ENCODE data around the gene SERPINA3. TPM values are rescaled to one million over a fixed set of nuclear protein-coding genes. Genes with fewer than 3 reads are reported as not detected.

The SERPINA3 gene
- total and polyA plus RNA-seq, 4 donors = 4.9 to 446 (median 254) TPM

GRCh38 chr14:94598816-94599655 lies 13.2 kb upstream of the SERPINA3 start:
- H3K9ac ChIP-seq (ENCODE audit: insufficient read depth in 1 of 2, low read length in 2 of 2) = no peak overlapping the region
- WGBS, 2 donors = 55 to 71% methylated on average over 11 of the region's 11 CpGs
- peaks cover 0 to 36% (median 11%) of the 10 kb centered on the region in 5 donors for H3K4me1 ChIP-seq (ENCODE audit: control insufficient read depth in 5 of 5, insufficient read depth in 5 of 5, low read length in 5 of 5)
- TF ChIP-seq, protein P1, sequence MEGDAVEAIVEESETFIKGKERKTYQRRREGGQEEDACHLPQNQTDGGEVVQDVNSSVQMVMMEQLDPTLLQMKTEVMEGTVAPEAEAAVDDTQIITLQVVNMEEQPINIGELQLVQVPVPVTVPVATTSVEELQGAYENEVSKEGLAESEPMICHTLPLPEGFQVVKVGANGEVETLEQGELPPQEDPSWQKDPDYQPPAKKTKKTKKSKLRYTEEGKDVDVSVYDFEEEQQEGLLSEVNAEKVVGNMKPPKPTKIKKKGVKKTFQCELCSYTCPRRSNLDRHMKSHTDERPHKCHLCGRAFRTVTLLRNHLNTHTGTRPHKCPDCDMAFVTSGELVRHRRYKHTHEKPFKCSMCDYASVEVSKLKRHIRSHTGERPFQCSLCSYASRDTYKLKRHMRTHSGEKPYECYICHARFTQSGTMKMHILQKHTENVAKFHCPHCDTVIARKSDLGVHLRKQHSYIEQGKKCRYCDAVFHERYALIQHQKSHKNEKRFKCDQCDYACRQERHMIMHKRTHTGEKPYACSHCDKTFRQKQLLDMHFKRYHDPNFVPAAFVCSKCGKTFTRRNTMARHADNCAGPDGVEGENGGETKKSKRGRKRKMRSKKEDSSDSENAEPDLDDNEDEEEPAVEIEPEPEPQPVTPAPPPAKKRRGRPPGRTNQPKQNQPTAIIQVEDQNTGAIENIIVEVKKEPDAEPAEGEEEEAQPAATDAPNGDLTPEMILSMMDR (IDR thresholded peaks at IDR 0.05; ENCODE audit: control extremely low read depth, extremely low read depth) = no peak
- H3K9me3 ChIP-seq (ENCODE audit: control insufficient read depth in 4 of 4, insufficient read depth in 3 of 4, low read length in 3 of 4) = no peaks in the 10 kb centered on the region
- no peak overlapping the region for H3K4me3 ChIP-seq
- ATAC-seq (ENCODE audit: insufficient read depth, low FRiP score) (peak; percentile 75), DNase-seq (peak; percentile 61 to 84 (median 63))
- peak overlapping the region in 1 of 2 donors; percentile 23 for H3K27ac ChIP-seq (ENCODE audit: low read depth in 1 of 2, low read length in 1 of 2)
- H3K36me3 ChIP-seq (ENCODE audit: control insufficient read depth in 4 of 4, insufficient read depth in 4 of 4, low read length in 4 of 4) = no peaks in the 10 kb centered on the region
- no peaks in the 10 kb centered on the region for H3K27me3 ChIP-seq (ENCODE audit: control insufficient read depth in 3 of 3, insufficient read depth in 3 of 3, low read length in 2 of 3)

GRCh38 chr14:94599656-94600004 lies 12.6 kb upstream of the SERPINA3 start:
- ATAC-seq (ENCODE audit: insufficient read depth, low FRiP score) (no peak), DNase-seq (no peak)
- peaks cover 0 to 42% (median 11%) of the 10 kb centered on the region in 5 donors for H3K4me1 ChIP-seq (ENCODE audit: control insufficient read depth in 5 of 5, insufficient read depth in 5 of 5, low read length in 5 of 5)
- TF ChIP-seq, protein P1 (IDR thresholded peaks at IDR 0.05; ENCODE audit: control extremely low read depth, extremely low read depth) = no peak
- H3K4me3 ChIP-seq = no peak overlapping the region
- no peaks in the 10 kb centered on the region for H3K36me3 ChIP-seq (ENCODE audit: control insufficient read depth in 4 of 4, insufficient read depth in 4 of 4, low read length in 4 of 4)
- 22 to 31% methylated on average over 3 of the region's 3 CpGs for WGBS, 2 donors
- H3K27me3 ChIP-seq (ENCODE audit: control insufficient read depth in 3 of 3, insufficient read depth in 3 of 3, low read length in 2 of 3) = no peaks in the 10 kb centered on the region
- peak overlapping the region in 1 of 2 donors; percentile 23 for H3K27ac ChIP-seq (ENCODE audit: low read depth in 1 of 2, low read length in 1 of 2)
- no peaks in the 10 kb centered on the region for H3K9me3 ChIP-seq (ENCODE audit: control insufficient read depth in 4 of 4, insufficient read depth in 3 of 4, low read length in 3 of 4)
- H3K9ac ChIP-seq (ENCODE audit: insufficient read depth in 1 of 2, low read length in 2 of 2) = no peak overlapping the region

DNA sequence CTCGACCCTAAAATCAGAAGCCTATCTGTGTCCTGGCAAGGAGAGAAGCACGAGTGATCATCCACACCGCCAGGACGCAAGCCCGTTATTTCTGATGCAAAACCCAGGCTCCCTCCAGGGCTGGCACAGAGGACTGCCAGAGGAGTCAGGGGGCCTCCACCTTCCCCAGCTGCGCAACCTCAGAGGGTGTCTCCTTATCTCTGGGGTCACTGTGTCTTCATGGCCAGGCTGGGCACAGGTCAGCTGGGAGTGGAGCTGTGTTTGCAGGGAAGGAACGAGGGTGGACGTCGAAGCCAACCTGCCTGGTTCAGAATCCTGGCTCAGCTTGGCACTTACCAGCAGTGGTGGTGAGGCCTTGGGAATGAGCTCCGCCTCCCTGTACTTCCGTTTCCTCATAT lies 12.0 kb upstream of the SERPINA3 start:
- no peak for DNase-seq
- H3K27me3 ChIP-seq (ENCODE audit: control insufficient read depth in 3 of 3, insufficient read depth in 3 of 3, low read length in 2 of 3) = no peaks in the 10 kb centered on the region

More for the DNA sequence above, 12.0 kb upstream of the SERPINA3 start:
- 81 to 85% methylated on average over 11 of the region's 11 CpGs for WGBS, 2 donors
- H3K4me3 ChIP-seq = no peak overlapping the region
- no peak overlapping the region for H3K9ac ChIP-seq (ENCODE audit: insufficient read depth in 1 of 2, low read length in 2 of 2)
- TF ChIP-seq, protein P1 (IDR thresholded peaks at IDR 0.05; ENCODE audit: control extremely low read depth, extremely low read depth) = no peak
- no peaks in the 10 kb centered on the region for H3K9me3 ChIP-seq (ENCODE audit: control insufficient read depth in 4 of 4, insufficient read depth in 3 of 4, low read length in 3 of 4)
- ATAC-seq (ENCODE audit: insufficient read depth, low FRiP score) = no peak
- H3K36me3 ChIP-seq (ENCODE audit: control insufficient read depth in 4 of 4, insufficient read depth in 4 of 4, low read length in 4 of 4) = no peaks in the 10 kb centered on the region
- peak overlapping the region in 1 of 2 donors; percentile 2 for H3K27ac ChIP-seq (ENCODE audit: low read depth in 1 of 2, low read length in 1 of 2)
- H3K4me1 ChIP-seq (ENCODE audit: control insufficient read depth in 5 of 5, insufficient read depth in 5 of 5, low read length in 5 of 5) = peaks cover 0 to 47% (median 11%) of the 10 kb centered on the region in 5 donors
